Measurements from ENCODE around the gene ELOVL2.

Gene ELOVL2

DNA sequence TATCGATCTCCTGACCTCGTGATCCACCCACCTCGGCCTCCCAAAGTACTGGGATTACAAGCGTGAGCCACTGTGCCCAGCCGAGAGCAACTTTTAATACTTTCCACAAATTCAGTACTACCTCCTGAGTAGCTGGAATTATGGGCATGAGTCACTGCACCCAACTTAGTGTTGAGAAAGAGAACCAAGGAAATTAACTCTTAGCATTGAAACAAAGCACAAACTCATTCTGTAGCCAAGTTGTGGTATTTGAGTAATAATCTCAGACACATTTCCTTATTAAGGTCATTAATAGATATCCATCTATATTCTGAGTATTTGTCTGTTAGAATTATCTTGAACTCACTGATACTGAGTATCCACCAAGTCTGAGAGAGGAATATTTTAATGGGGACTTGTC is 14.3 kb upstream of the ELOVL2 start:
- DNase-seq (ENCODE audit: low read depth in 2 of 3, low spot score in 2 of 3), result no peak

DNA sequence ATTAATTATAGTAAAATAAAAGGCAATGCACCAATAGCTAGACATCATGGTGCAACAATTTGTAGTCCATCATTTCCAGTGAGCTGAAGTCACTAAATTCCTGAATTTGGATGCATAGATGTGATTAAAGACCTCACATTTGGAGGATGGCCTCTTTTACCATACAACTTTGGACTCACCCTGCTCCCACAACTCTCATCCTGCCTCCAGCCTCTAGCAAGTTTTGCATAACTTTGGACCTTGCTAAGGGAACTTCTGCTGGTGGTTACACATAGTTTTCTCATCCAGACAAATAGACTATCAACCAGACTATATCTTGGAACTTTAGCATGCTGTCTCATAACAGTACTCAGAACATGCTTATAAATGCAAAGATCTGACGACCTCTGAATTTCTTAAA is 12.8 kb upstream of the ELOVL2 start:
- no peak for DNase-seq (ENCODE audit: low read depth in 2 of 3, low spot score in 2 of 3)

DNA sequence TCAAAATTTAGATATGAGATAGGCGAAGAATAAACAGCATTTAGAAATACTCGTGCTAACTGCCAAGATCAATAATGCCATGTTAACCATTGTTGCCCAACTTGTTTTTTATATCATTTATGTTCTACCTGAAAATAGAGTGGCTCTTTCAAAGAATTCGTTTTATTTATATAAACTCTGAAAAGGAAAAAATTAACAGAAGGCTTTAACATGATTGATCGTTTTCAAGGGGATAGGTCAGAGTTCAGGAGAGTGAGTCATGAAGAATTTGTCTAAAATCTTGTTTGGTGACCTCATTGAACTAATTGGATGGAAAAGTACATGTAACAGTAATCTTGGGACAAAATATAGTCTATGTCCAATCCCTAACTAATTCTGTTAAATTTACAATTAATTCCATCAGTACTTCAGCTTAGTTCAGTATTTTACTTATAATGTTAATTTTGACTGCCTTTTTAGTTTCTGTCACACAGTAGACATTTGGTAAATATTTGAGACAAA is 11.1 kb upstream of the ELOVL2 start:
- DNase-seq (ENCODE audit: low read depth in 2 of 3, low spot score in 2 of 3), result no peak

DNA sequence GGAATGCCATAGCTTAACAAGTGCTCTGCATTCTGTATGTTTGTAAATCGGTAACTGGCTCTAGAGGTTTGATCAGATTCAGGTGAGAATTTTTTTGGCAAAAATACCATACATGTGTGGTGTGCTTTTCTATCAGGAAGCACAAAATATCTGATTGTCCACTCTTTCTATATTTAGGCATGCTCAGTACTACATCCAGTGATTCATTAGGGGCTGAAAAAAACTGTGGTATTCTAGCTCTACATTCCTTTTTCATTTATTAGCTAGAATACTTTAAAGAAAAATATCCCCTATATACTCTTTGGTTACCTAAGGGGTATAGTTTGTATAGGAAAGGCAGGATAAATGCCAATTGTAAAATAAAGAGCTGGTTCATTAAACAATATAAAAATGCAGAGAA is 10.6 kb upstream of the ELOVL2 start:
- DNase-seq (ENCODE audit: low read depth in 2 of 3, low spot score in 2 of 3), result no peak

DNA sequence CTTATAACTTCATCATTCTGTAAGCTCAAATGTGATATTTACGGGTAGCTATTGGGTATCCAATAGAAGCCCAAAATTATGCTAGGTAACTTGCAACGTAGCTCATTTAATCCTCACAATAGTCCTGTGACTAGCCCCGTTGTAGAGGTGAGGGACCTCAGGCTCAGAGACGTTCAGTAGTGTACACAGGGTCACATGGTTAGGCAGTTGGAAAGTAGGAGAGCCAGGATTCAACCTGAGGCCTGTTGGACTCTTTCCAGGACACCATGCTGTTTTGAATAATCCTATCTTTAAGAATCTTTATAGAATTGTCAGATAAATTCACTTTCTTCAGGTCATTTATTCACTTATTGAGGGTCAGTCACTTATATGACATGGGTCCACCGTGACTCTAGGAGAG is 9.2 kb upstream of the ELOVL2 start:
- no peak for DNase-seq (ENCODE audit: low read depth in 2 of 3, low spot score in 2 of 3)

DNA sequence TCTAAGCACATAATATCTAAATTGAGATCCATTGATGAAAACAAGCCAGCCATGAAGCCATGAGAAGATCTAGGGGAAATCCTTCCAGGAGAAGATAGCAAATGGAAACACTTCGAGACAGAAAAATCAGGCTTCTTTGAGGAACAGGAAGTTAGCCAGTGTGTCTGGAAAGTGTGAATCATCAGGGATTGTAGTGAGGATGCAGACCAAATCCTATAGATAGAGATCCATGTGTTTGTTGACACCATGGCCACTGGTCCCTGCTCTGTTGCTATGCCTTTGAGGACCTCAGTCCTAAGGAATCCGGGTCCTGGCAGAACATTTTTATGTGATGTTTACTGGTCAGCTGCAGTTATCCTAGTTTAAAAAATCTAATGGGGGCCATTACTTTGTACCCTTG is 6.6 kb upstream of the ELOVL2 start:
- DNase-seq (ENCODE audit: low read depth in 2 of 3, low spot score in 2 of 3), result no peak

DNA sequence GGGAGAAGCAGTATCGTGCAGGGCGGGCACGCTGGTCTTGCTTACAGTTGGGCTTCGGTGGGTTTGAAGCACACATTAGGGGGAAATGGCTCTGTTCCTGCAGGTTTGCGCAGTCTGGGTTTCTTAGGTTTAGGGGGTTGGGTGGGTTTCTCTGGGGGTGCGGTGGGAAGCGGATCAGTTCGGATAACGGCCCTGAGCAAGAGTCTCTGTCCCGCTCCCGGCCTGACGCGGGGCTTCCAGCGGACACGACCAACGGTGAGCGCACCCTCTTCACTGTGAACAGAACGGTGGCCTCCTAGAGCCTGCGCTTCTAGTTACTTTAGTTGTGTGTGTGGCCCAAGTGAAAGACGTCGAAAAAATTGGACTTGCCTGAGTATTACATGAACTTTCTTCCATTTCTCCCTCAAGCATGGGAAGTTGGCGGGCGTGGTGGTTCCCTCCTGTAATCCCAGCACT is 635 bp upstream of the ELOVL2 start:
- no peak for DNase-seq (ENCODE audit: low read depth in 2 of 3, low spot score in 2 of 3)

DNA sequence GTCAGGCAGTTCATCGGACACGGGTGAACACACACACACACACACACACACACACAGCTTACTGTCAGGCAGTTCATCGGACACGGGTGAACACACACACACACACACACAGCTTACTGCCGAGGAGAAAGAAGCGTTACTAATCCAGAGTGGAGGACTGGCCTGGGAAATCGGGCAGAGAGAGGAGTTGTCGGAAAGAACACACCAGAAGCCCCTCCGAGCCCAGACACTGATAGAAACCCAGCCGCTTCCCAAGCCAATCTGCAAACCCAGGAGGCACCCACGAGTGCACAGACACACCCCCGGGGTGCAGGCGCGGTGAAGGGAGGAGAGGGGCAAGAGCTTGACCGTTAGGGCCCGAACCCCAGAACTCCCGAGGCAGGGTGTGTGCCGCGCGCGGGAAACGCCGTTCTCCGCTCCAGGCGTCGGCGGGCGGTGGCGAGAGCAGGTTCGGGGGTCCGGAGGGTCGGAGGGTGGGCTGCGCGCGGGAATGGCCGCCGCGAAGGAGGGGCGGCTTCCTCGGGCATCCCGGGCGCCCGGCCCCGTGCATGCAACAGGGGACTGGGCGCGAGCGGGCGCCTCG is 636 bp downstream of the ELOVL2 start:
- DNase-seq (ENCODE audit: low read depth in 2 of 3, low spot score in 2 of 3), result no peak

DNA sequence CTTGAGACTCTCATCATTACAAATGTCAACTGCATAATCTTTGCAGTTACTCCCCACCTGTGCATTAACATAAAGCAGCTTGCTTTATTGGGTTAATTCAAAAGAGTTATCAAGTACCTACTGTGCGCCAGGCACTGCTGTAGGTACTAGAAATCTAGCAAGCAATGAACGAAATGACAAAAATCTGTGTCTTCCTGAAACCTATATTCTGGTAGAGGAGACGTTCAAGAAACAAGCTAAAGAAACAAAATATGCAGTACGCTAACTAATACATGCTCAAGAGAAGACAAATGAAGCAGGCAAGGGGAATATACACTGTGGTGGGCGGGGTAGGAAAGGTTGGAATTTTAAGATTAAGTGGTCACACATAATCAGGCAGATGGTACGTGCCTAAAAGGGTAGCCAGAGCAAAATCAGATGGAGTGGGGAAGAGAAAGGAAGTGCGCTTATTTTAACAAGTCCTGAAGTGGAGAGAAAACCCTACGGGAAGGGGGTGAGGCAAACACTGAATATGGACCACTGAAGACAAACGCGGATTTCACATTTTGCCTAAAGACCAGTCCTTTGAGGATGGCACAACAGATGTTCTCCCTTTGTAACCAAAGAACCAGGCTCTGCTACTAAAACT is 1.2 kb downstream of the ELOVL2 start:
- no peak for DNase-seq (ENCODE audit: low read depth in 2 of 3, low spot score in 2 of 3)

DNA sequence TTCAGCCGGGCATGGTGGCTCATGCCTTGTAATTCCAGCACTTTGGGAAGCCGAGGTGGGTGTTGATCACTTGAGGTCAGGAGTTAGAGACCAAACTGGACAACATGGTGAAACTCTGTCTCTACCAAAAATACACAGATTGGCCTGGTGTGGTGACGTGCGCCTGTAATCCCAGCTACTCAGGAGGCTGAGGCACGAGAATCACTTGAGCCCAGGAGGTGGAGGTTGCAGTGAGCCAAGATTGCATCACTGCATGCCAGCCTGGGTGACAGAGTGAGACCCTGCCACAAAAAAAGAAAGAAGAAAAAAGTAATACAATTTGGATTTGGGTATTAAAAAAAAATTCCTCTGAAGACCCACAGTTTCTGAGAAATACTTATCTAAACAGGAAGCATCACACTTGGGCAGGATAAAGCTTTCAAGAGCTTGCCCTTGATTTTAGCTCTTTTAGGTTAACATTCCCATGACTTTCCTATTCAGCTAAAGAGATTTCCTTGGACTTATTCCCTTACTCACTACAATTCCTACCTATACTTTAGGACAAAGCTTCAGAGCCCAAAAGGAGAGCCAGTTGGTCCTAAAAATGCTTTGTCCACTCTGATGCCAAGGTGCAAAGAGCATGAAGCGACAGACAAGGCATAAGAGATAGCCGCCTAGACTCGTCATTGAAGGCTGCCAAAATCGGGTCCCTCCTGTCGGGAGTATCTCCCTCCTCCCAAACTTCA is 1.9 kb downstream of the ELOVL2 start:
- no peak for DNase-seq (ENCODE audit: low read depth in 2 of 3, low spot score in 2 of 3)

DNA sequence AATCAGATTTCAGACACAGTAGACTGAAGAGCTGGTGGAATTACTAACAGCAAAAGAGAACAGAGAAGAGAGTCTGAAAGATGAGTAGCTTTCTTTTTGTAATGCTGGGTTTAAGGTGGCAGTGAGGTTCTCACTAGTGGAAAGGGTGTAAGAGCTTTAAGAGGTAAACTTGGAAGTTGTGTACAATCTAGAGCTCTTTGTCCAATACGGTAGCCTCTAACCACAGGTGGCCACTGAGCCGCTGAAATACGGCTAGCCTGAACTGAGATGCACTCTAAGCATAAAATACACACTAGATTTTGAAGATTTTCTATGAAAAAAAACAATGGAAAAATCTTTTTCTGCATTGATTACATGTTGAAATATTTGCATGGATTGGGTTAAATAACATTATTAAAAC is 4.0 kb downstream of the ELOVL2 start:
- DNase-seq (ENCODE audit: low read depth in 2 of 3, low spot score in 2 of 3), result no peak

DNA sequence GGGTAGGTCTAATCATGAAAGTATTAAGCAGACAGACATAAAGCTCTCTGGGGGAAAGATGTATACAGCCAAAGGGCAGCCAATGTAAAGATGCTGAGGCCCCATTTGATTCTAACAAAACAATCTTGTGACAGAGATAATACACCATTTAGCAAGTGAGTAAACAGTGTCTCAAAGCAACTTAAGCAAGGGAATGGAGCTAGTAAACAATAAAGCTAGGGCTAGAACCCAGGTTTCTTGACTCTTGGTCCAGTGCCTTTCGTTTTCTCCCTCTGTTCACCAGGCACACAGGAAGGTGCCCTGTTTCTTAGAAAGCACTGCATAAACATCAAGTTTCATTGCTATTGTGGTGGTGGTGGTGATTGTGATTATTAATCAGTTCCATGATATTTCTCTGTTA is 5.1 kb downstream of the ELOVL2 start:
- DNase-seq (ENCODE audit: low read depth in 2 of 3, low spot score in 2 of 3), result no peak

DNA sequence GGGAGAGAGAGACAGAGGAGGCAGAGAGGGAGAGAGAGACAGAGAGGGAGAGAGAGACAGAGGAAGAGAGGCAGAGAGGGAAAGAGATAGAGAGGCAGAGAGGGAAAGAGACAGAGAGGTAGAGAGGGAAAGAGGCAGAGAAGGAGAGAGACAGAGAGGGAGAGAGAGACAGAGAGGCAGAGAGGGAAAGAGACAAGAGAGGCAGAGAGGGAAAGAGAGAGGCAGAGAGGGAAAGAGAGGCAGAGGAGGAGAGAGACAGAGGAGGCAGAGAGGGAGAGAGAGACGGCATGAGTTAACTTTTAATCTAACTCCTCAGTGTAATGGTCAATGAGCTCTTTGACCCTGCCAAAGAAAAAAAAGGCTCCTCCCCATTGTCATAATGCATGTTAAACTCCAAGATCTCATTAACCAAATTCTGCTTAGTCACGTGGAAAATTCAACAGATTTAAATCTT is 7.1 kb downstream of the ELOVL2 start:
- DNase-seq (ENCODE audit: low read depth in 2 of 3, low spot score in 2 of 3), result no peak

DNA sequence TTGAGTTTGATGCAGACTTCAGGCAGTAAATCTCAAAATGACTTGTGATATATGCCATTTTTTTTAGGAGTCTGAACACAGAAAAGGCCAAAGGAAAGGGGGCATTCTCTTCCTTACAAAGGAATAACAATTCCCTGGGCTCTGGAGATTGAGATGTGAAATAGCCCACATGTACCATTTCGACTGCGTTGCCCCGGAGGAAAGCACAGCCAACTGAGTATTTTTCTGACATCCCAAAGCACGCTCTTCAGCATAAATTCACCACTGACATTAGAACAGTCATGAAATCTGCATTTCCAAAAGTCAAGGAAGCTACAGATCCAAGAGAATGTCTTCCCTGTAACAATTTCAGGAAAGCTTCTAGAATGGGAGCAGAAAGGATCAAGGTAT is 7.8 kb downstream of the ELOVL2 start:
- no peak for DNase-seq (ENCODE audit: low read depth in 2 of 3, low spot score in 2 of 3)

DNA sequence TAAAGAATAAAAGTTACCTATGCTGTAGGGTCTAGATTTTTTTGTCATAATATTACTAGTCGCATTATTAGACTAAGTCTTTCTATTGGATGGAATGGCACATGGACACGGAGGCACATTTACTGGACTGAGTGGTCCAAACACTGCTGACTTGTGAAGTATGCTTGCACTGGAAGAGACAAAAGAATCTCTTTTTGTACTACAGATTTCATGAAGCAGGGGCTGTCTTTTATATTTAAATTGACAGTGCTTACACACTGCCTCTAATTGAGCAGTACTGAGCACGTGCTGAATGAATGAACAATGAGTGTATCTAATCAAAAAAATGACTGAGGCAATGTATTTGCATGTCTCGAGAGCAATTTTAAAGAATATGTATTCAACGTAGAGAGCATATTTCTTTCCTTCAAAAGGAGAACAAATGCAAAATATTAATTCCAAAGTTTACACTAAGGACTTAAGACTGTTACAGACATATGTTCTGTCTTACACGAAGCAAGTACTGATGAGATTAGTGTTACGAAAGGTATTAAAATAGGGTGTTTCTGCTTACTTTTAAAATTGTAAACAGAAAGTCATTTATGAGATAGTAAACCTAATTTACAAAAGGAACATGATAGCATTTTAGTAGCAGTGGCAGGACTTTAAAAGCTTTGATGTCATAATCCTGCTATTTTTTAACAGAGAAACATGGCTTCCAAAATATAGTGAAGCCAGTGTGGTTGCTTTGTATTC is 8.3 kb downstream of the ELOVL2 start:
- DNase-seq (ENCODE audit: low read depth in 2 of 3, low spot score in 2 of 3), result no peak

DNA sequence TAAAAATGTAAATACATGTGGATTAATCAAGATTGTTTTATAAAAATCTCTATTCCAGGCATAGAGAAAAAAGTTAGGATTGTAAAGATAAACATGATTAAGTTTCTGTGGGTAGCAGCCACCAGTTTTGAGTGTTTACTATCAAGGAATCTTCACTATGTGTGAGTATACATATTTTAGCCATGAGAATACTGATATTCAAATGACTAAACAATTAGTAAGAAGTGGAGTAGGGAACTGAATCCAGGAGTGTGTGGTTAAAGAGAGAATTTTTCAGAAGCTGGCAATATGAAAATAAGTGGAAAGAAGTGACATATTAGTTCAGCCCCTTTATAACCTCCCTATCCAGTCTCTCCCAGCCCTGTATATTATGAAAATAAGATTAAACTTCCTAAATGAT is 10.3 kb downstream of the ELOVL2 start:
- no peak for DNase-seq (ENCODE audit: low read depth in 2 of 3, low spot score in 2 of 3)

DNA sequence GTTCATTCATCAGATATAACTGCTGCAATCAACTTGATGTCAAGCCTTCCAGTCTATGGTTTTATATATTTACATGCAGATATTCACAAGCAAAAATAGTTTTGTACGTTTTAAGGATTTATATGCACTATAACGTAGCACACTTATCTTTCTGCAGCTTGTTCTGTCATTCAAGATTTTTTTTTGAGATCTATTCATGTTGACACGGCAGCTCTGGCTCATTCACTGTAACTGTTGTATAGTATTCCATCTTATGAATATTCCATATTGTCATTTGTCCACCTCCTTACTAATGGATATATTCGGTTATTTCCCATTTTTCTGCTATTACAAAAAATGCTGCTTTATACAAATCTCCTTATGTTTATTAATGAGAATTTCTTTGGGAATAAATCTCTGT is 13.2 kb downstream of the ELOVL2 start:
- no peak for DNase-seq (ENCODE audit: low read depth in 2 of 3, low spot score in 2 of 3)

DNA sequence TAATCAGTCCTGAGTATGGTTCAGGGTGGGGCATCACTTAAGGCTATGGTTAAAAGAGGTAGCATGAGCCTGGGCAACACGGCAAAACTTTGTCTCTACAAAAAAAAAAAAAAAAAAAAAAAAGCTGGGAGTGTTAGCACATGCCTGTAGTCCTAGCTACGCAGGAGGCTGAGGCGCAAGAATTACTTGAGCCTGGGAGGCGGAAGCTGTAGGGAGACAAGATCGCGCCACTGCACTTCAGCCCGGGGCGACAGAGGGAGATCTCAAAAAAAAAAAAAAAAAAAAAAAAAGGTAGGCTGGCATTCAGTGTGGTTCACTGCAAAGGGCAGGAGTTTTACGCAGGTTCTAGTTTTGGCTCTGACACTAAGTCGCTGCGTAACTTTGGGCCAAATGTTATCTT is 15.1 kb downstream of the ELOVL2 start:
- DNase-seq (ENCODE audit: low read depth in 2 of 3, low spot score in 2 of 3), result no peak

DNA sequence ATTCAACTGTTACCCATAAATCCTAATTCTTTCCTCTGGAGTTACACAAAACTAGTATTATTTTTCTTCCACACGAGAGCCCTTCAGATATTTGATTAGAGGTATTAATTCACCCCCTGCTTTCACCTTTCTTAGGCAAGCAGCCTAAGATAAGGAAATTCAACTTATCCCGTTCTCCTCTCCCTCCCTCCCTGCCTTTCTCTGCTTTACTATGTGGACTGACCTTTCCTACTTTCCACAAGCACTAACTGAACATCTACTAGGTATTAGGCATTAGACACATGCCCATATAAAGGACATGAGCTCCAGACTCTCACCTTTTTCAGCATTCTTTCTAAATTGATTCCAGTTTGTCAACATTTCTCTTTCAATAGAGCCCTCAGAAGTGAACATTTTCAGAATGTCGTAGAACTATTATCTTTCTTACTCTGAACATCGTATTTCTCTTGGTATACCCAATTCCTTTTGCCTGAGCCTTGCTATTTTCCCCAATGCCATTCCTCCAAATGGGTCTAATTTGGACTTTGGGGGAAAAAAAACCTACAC is 16.5 kb downstream of the ELOVL2 start:
- DNase-seq (ENCODE audit: low read depth in 2 of 3, low spot score in 2 of 3), result no peak

DNA sequence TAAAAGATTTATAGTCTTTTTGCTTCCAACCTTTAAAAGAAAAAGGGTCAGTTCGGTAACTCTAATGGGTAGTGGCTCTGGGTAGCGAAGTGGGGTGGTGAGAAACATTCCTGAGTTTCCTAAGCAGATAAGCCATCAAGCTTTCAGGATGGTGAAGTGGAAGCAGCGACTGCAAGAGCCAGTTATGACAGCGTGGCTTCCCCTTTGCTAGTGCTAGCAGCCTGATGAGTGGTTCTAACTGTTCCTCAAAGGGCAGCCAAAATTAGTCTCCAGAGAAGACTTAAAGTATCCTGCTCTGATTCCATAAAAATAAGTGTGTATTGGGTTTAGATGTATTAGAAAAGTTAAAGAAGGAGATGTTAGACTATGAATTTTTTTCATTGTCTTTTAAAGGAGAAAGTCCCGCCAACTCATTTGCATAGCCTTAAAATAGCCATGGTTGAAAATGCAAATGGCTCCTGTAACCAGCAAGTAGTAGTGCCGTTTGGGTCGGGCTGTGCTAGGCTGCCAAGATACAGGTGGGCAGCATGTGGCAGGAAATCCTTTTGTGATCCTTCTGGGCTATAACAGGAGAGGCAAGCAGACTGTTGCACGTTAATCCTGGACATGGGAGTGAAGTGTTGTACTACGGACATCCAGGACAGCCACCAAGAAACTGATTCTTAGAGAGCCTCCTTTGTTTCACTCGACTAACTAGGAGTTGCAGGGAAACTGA is 18.0 kb downstream of the ELOVL2 start:
- DNase-seq (ENCODE audit: low read depth in 2 of 3, low spot score in 2 of 3), result no peak

DNA sequence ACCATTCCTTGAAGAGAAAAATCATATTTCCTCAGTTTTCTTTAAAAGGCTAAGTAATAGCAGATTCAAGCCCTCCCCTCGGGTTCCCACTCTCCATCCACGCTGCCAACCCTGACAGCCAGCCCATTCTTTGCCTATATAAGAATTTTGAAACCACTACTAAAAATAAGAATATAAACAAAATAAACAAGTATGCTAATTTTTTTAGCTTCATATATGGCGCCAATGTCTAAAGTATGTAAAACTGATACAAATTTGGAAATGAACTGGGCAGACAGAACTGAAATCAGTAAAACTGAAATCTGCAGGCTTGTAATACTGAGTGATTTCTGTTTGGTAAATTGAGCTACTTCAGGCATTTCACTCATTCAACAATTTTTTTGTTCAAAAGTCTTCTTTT is 19.0 kb downstream of the ELOVL2 start:
- DNase-seq (ENCODE audit: low read depth in 2 of 3, low spot score in 2 of 3), result no peak

All from activated CD8-positive, alpha-beta memory T cell treated with anti-CD3 and anti-CD28 coated beads for 48 hours (primary cell).